NCI-H2171 treated with DMSO at 0.1 percent for 48 hours (cell line): Measurements from ENCODE around the gene TNFRSF8.

ENCODE experiments used
- DNase-seq: peaks from one replicate; lab custom pipeline; 2025; lab: John Stamatoyannopoulos, UW

Gene TNFRSF8

GRCh38 chr1:12059722-12060464 lies 3.2 kb upstream of the TNFRSF8 start:
- DNase-seq: peak; percentile 79

GRCh38 chr1:12060500-12060899 lies 2.6 kb upstream of the TNFRSF8 start:
- no peak for DNase-seq

GRCh38 chr1:12064073-12064969 lies 1.2 kb downstream of the TNFRSF8 start:
- no peak for DNase-seq

- no peak for DNase-seq
Measured at GRCh38 chr1:12065872-12066271, 2.8 kb downstream of the TNFRSF8 start.

DNA sequence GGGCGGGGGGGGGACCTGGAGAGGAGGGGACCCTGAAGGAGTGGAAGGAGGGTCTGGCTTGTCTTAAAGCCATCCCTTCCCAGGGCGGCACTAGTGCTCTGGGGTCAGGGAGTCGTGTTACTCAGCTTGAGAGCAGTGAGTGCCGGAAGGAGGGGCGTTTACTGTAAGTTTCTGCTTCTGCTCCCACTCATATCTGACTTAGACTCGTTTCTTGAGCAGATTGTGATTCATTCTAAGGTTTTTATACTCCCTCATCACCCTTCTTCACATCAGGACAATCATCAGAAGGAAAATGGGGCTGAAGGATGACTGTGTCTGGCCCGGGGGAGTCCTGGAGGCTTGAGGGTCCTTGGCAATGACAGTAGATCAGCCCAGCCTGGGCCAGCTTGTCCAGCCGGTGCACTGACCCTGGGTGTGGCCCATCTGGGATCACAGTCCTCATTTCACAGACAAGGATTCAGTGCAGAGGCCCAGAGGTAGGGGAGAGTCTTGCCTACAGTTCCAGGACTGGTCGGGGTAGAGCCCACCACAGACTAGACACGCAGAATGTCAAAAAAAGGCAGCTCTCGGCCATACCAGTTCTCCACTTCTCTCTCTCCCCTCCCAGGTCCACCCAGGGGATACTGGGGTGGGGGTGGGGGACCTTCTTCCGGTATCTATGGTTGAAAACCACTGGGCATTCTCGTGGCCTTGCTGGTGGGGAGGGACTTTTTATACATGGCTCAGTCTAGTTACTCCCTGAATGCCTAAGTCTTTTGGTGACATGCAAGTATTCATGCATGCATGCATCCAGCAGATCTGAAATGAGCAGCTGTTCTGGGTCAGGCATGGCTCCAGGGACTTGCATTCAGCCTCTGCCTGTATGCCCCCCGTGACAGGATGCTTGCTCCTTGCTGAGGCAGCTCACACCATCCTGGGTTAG lies 5.1 kb downstream of the TNFRSF8 start:
- peak; percentile 48 for DNase-seq

DNA sequence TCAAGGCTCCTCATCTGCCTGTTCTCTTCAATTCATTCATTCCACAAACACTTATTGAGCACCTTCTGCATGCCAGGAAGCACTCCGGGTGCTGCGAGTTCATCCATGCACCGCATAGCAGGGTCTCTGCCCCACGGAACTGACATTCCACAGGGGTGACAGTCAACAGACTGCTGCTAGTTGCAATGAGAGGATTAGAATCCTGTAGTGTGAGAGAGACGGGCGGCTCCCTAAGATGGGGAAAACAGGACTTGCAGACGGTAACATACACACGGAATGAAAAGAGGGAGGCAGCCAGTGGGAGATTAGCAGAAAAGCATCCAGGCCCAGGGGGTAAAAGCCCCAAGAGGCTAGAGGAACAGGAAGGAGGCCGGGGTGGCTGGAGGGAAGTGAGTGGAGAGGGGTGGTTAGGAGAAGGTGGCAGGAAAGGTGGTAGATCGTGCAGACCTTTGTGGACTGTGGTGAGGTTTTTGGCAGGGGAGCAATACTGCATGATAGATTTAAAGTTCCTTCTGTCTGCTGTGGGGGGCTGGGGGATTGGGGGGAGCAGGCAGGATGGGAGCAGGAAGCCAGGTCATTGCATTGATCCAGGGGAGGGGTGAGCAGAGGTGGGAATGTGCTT lies 6.6 kb downstream of the TNFRSF8 start:
- no peak for DNase-seq

DNA sequence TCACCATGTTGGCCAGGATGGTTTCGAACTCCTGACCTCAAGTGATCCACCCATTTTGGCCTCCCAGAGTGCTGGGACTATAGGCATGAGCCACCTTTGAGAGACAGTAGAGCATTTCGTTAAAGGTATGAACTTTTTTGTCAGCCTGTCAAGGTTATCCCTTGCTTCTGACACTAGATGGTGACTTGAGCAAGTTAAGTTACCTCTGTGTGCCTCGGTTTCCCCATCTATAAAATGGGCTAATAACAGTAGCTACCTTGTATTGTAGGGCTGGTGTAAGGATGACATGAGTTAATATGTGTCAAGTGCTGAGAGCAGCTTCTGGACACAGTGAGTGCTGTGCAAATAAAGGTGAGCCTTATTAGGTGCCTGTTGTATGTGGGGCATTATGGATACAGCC lies 8.8 kb downstream of the TNFRSF8 start:
- DNase-seq: no peak

- DNase-seq: no peak
Measured at GRCh38 chr1:12072741-12073140, 9.6 kb downstream of the TNFRSF8 start.

DNA sequence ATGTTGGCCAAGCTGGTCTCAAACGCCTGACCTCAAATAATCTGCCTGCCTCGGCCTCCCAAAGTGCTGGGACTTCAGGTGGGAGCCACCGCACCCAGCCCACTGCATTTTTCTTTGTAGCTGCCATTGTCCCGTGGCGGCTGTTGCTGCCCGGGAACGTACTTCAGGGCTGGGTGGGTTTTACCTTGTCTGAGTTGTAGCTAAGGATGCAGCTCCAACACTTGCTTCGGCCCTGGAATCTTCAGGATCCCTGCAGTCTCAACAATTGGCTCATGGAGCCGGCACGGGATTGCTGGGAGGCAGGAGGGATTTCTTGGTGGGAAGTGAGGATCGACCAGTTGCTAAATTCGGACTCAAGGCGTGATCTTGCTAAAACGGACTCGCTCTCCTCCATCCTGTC lies 10.7 kb downstream of the TNFRSF8 start:
- DNase-seq: no peak

GRCh38 chr1:12075195-12076114 lies 12.4 kb downstream of the TNFRSF8 start:
- no peak for DNase-seq

DNA sequence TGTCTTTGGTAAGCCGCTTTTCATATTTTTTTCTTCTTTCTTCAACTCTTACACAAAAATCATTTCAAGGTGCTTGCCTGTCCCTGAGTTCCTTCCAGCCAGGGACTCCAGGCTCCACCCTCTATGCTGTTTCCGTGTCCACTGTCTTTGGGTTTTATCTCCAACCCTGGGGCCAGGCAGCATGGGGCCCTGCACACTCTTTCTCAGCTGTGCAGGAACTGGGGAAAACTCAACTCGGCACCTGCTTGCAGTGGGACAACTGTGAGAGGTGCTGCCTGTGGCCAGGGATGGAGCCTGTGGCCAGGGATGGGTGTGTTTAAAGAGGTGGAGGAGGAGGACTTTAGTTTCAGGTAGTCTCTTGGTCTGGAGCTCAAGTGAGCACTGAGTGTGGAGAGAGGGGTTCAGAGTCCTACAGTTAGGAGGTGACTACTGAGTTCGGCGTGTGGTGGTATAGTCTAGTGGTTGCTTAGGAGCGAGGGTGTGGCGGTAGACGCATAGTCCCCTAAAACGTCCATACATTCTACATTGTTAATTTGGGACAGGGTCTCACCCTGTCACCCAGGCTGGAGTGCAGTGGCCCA lies 13.4 kb downstream of the TNFRSF8 start:
- DNase-seq: no peak

GRCh38 chr1:12078575-12078937 lies 15.5 kb downstream of the TNFRSF8 start:
- DNase-seq: no peak

DNA sequence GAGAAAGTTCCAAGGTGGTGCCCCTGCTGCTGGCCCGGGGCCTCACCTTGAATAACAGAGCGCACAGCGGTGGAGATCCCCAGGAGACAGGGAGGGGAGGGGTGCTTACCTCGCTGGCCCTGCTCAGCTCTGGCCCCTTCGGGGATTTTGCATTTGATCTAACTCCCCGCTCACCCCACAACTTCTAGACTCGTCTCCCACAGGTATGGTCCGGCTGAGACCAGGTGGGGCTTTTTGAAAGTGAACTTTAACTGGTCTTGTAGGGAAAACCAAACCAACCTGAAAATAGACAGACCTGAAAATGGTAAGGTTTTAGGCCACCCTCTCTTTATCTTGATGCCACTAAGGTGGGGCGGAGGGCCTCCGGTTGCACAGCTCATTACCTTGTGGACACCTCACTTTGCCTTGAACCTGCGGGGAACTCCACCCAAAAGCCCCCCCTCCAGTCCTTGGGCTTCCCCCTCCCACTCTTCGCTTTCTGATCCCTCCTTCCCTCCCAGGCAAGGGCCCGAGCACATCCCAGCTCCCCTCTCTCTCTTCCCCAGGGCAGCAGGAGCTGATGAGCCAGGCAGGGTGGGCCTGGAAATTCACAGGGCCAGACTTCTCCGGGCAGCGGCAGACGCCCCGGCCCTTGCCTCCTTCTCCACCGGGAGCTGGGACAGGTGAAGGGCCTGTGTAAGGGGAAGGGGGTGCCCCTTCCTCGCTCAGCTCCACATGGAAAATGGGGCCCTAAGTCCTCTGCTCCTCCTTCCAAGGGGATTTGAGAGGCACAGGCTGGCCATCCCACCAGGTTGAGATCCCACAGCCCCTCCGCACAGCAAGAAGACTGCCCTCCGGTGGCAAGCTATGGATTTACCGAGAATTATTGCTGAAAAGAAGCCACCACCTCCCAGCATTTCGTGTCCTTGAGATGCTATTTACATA lies 16.1 kb downstream of the TNFRSF8 start:
- peak; percentile 14 for DNase-seq

GRCh38 chr1:12080156-12080555 lies 17.1 kb downstream of the TNFRSF8 start:
- DNase-seq: no peak

DNA sequence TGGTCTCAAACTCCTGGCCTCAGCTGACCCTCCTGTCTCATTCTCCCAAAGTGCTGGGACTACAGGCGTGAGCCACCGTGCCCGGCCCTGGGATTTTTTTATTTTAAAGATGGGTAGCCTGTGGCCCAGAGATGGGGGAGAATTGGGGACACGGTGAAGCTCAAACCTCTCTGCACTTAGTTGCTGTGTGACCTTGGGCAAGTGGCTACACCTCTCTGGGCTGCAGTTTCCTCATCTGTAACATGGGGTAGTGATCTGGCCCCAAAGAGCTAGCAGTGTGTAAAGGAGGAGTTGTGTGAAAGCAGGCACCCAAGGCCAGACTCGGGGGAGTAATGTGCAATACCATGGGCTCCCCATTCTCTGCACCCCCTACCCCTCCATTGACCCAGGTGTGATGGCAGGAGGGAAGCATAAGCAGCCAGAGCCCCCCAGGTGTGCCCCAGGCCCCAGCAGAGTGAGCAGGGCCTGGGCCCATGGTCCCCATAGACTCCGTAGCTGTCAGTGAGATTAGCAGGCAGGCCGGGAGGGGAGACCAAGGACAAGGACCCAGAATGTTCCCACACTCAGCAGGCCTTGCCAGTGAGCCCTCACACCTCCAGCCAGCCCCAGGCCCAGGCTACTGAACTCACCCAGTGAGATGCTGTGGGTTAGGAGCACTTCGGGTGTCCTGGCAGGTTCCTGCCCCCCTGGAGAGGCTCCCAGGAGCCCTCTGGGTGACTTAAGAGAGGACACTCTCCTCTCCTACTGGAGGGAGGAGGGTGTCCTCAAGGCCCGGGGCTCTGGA lies 17.9 kb downstream of the TNFRSF8 start:
- no peak for DNase-seq

- DNase-seq: no peak
Measured at GRCh38 chr1:12081648-12082396, 18.7 kb downstream of the TNFRSF8 start.

GRCh38 chr1:12082988-12083387 lies 19.9 kb downstream of the TNFRSF8 start:
- no peak for DNase-seq

DNA sequence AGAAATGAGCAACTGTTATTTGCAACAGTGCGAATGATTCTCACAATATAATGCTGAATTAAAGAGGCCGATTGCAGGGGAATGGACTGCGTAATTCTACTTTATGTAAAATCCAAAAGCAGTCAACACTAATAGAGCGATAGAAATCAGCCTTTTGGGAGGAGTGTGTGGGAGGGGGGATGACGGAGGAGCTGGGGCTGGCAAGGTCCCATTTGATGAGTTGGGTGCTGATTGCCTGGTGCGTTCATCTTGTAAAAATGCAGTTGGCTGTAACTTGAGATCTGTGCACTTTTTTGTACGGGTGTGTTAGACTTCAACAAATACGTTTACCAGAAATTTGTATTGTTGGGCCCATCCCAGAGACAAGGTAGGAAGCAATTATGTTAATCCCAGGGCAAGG lies 20.7 kb downstream of the TNFRSF8 start:
- no peak for DNase-seq
